ENCODE measurements around the gene LRRTM2.
A peak's percentile ranks its signal among the peaks of the same experiment; 100 is the strongest.

LRRTM2 gene

GRCh38 chr5:138869763-138870500 is 5.2 kb downstream of the LRRTM2 start:
- WGBS, 2 experiments (ENCODE audit: insufficient coverage in 2 of 2) = 76 to 100% methylated on average over 1 to 3 of the region's 5 CpGs
- H3K9me3 ChIP-seq (ENCODE audit: control insufficient read depth, low read length) = no peaks in the 10 kb centered on the region
- no peak overlapping the region for H3K4me3 ChIP-seq (ENCODE audit: extremely low read depth, insufficient read depth, low read length, poor library complexity, severe bottlenecking)
- H3K4me1 ChIP-seq (ENCODE audit: control insufficient read depth, insufficient read depth, low read length, poor library complexity, severe bottlenecking) = peaks cover 40% of the 10 kb centered on the region
- peak overlapping the region; percentile 34 for H3K27ac ChIP-seq (ENCODE audit: low read depth, low read length, severe bottlenecking)
- H3K36me3 ChIP-seq (ENCODE audit: control insufficient read depth, insufficient read depth, low read length) = peaks cover 6% of the 10 kb centered on the region

GRCh38 chr5:138869038-138869437 is 6.1 kb downstream of the LRRTM2 start:
- H3K27ac ChIP-seq (ENCODE audit: low read depth, low read length, severe bottlenecking) = no peak overlapping the region
- H3K9me3 ChIP-seq (ENCODE audit: control insufficient read depth, low read length) = no peaks in the 10 kb centered on the region
- WGBS, 2 experiments (ENCODE audit: insufficient coverage in 2 of 2) = no CpG with 5 or more reads among the region's 1 CpG
- H3K36me3 ChIP-seq (ENCODE audit: control insufficient read depth, insufficient read depth, low read length) = peaks cover 8% of the 10 kb centered on the region
- peaks cover 34% of the 10 kb centered on the region for H3K4me1 ChIP-seq (ENCODE audit: control insufficient read depth, insufficient read depth, low read length, poor library complexity, severe bottlenecking)
- H3K4me3 ChIP-seq (ENCODE audit: extremely low read depth, insufficient read depth, low read length, poor library complexity, severe bottlenecking) = no peak overlapping the region

DNA sequence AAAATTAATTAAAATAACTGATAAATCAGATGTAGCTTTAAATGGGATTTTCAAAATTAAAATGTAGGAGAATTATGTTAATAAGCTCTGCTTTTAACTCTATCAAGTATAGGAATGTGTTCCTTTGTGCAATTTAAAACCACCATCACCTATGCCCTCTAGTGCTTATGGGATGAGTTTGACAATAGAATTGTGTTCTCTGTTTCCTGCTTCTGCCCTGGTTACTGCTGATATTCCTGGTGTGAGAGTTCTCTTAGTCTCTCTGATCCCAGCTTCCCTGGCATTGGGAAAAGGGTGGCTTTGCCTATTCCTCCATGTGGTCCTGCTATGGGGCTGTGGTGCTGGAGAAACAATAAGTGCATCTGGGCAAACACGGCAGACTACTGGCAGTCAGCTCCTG is 8.1 kb downstream of the LRRTM2 start:
- WGBS, 2 experiments (ENCODE audit: insufficient coverage in 2 of 2) = 100% methylated on average over 1 of the region's 1 CpG
- Histone ChIP-seq H3K4me1 (ENCODE audit: control insufficient read depth, insufficient read depth, low read length, poor library complexity, severe bottlenecking) (peaks cover 31% of the 10 kb centered on the region), H3K4me3 (ENCODE audit: extremely low read depth, insufficient read depth, low read length, poor library complexity, severe bottlenecking) (no peak overlapping the region), H3K9me3 (ENCODE audit: control insufficient read depth, low read length) (peaks cover 15% of the 10 kb centered on the region), H3K27ac (ENCODE audit: low read depth, low read length, severe bottlenecking) (no peak overlapping the region), H3K36me3 (ENCODE audit: control insufficient read depth, insufficient read depth, low read length) (peaks cover 22% of the 10 kb centered on the region)

DNA sequence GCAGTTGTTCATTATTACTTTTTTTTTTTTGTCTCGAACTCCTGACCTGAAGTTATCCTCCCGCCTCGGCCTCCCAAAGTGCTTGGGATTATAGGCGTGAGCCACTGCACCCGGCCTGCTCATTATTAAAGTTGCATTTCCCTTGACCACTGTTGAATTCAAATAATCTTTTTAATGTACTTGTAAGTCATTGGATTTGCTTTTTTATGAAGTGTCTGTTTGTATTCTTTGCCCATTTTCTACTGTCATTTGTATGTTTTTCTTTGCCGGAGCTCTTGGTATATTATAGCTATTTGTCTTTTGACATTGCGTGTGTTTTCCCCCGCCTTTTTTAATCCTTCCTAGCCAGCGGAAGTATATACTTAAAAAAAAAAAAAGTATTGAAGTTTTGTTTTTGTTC is 22.0 kb downstream of the LRRTM2 start:
- H3K4me3 ChIP-seq (ENCODE audit: extremely low read depth, insufficient read depth, low read length, poor library complexity, severe bottlenecking) = no peak overlapping the region
- no peak overlapping the region for H3K27ac ChIP-seq (ENCODE audit: low read depth, low read length, severe bottlenecking)
- peaks cover 18% of the 10 kb centered on the region for H3K36me3 ChIP-seq (ENCODE audit: control insufficient read depth, insufficient read depth, low read length)
- H3K9me3 ChIP-seq (ENCODE audit: control insufficient read depth, low read length) = no peaks in the 10 kb centered on the region
- 100% methylated on average over 3 of the region's 9 CpGs; no CpG with 5 or more reads in 1 of the 2 experiments for WGBS, 2 experiments (ENCODE audit: insufficient coverage in 2 of 2)
- H3K4me1 ChIP-seq (ENCODE audit: control insufficient read depth, insufficient read depth, low read length, poor library complexity, severe bottlenecking) = peaks cover 12% of the 10 kb centered on the region

GRCh38 chr5:138850865-138851435 is 24.2 kb downstream of the LRRTM2 start:
- Histone ChIP-seq H3K9me3 (ENCODE audit: control insufficient read depth, low read length) (no peaks in the 10 kb centered on the region), H3K4me3 (ENCODE audit: extremely low read depth, insufficient read depth, low read length, poor library complexity, severe bottlenecking) (no peak overlapping the region), H3K27ac (ENCODE audit: low read depth, low read length, severe bottlenecking) (peak overlapping the region; percentile 42), H3K36me3 (ENCODE audit: control insufficient read depth, insufficient read depth, low read length) (peaks cover 10% of the 10 kb centered on the region), H3K4me1 (ENCODE audit: control insufficient read depth, insufficient read depth, low read length, poor library complexity, severe bottlenecking) (peaks cover 12% of the 10 kb centered on the region)
- 43% methylated on average over 1 of the region's 2 CpGs; no CpG with 5 or more reads in 1 of the 2 experiments for WGBS, 2 experiments (ENCODE audit: insufficient coverage in 2 of 2)

GRCh38 chr5:138849882-138850281 is 25.3 kb downstream of the LRRTM2 start:
- Histone ChIP-seq H3K4me1 (ENCODE audit: control insufficient read depth, insufficient read depth, low read length, poor library complexity, severe bottlenecking) (peaks cover 12% of the 10 kb centered on the region), H3K36me3 (ENCODE audit: control insufficient read depth, insufficient read depth, low read length) (peaks cover 16% of the 10 kb centered on the region), H3K9me3 (ENCODE audit: control insufficient read depth, low read length) (no peaks in the 10 kb centered on the region), H3K4me3 (ENCODE audit: extremely low read depth, insufficient read depth, low read length, poor library complexity, severe bottlenecking) (no peak overlapping the region), H3K27ac (ENCODE audit: low read depth, low read length, severe bottlenecking) (no peak overlapping the region)
- 89 to 100% methylated on average over 1 of the region's 1 CpG for WGBS, 2 experiments (ENCODE audit: insufficient coverage in 2 of 2)

DNA sequence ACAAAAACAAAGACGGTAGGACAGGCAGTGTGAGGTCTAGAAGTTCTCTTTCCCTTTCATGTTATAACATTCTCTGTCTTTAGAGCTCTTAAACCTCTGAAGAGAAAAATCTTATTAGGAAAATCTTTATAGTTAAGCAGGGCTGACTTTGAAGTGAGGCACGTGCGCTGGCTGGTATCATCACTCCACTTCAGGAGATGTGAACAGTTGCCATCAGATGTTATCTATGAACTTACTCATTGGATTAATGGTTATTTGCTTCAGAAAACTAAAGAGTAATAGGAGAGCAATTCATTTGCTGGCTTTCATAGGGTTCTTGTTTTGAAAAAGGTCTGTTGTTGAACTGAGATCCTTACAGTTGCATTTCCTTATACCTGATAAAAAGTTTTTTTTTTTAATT is 25.7 kb downstream of the LRRTM2 start:
- H3K27ac ChIP-seq (ENCODE audit: low read depth, low read length, severe bottlenecking) = no peak overlapping the region
- H3K4me3 ChIP-seq (ENCODE audit: extremely low read depth, insufficient read depth, low read length, poor library complexity, severe bottlenecking) = no peak overlapping the region
- H3K4me1 ChIP-seq (ENCODE audit: control insufficient read depth, insufficient read depth, low read length, poor library complexity, severe bottlenecking) = peaks cover 12% of the 10 kb centered on the region
- WGBS, 2 experiments (ENCODE audit: insufficient coverage in 2 of 2) = 75% methylated on average over 1 of the region's 3 CpGs; no CpG with 5 or more reads in 1 of the 2 experiments
- peaks cover 12% of the 10 kb centered on the region for H3K36me3 ChIP-seq (ENCODE audit: control insufficient read depth, insufficient read depth, low read length)
- H3K9me3 ChIP-seq (ENCODE audit: control insufficient read depth, low read length) = no peaks in the 10 kb centered on the region

DNA sequence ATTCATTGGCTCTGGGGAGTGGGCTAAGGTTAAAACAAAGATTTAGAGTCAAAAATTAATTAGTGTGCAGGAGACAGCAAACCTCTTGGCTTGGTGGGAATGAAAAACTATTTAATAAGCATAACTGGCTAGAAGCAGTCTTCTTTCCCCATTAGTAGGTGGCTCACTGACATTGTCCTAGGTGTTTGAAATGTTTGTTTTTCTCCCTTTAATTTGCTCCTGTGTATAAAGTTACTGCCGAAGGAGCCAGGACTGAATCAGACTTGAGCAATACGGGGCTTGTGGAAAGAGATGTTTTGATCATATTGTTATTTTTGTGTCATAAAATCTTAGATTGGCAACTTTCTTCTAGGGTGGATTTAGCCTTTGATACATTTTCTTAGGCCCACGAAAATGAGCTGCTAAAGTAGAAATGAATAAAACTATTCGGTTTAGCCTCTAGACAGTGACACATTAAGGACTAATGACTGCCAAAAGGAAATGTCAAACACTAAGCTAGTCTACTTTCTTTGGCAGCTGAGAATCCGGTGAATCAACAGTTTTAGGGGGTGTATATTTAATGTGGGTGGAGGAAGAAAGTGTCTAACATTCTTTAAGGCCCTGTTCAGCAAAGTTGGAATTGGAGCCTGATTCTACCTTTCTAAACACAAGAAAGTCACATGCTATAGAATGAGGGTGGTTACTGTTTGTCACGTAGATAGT is 30.2 kb downstream of the LRRTM2 start:
- no peak overlapping the region for H3K27ac ChIP-seq (ENCODE audit: low read depth, low read length, severe bottlenecking)
- H3K9me3 ChIP-seq (ENCODE audit: control insufficient read depth, low read length) = no peaks in the 10 kb centered on the region
- H3K4me3 ChIP-seq (ENCODE audit: extremely low read depth, insufficient read depth, low read length, poor library complexity, severe bottlenecking) = no peak overlapping the region
- peaks cover 3% of the 10 kb centered on the region for H3K4me1 ChIP-seq (ENCODE audit: control insufficient read depth, insufficient read depth, low read length, poor library complexity, severe bottlenecking)
- WGBS, 2 experiments (ENCODE audit: insufficient coverage in 2 of 2) = 95 to 97% methylated on average over 3 to 4 of the region's 6 CpGs
- H3K36me3 ChIP-seq (ENCODE audit: control insufficient read depth, insufficient read depth, low read length) = peaks cover 27% of the 10 kb centered on the region

DNA sequence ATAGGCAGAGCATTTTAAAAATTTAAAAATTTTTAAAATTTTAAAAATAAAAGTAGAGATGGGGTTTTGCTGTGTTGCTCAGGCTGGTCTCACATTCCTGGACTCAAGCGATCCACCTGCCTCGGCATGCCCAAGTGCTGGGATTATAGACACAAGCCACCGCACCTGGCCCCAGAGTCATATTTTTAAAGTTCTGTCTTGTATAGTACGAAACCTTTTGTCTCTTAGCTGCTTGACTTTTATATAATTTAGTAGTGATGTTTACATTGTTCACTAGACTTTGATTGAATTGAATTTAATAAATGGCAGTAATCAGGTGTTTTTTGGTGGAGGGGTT is 31.0 kb downstream of the LRRTM2 start:
- no peak overlapping the region for H3K27ac ChIP-seq (ENCODE audit: low read depth, low read length, severe bottlenecking)

GRCh38 chr5:138843316-138844124 is 31.6 kb downstream of the LRRTM2 start:
- no peak overlapping the region for H3K4me3 ChIP-seq (ENCODE audit: extremely low read depth, insufficient read depth, low read length, poor library complexity, severe bottlenecking)
- 89 to 91% methylated on average over 1 of the region's 2 CpGs for WGBS, 2 experiments (ENCODE audit: insufficient coverage in 2 of 2)
- no peak overlapping the region for H3K27ac ChIP-seq (ENCODE audit: low read depth, low read length, severe bottlenecking)
- no peaks in the 10 kb centered on the region for H3K4me1 ChIP-seq (ENCODE audit: control insufficient read depth, insufficient read depth, low read length, poor library complexity, severe bottlenecking)
- no peaks in the 10 kb centered on the region for H3K9me3 ChIP-seq (ENCODE audit: control insufficient read depth, low read length)
- peaks cover 27% of the 10 kb centered on the region for H3K36me3 ChIP-seq (ENCODE audit: control insufficient read depth, insufficient read depth, low read length)

More for the DNA sequence above, 31.0 kb downstream of the LRRTM2 start:
- Histone ChIP-seq H3K4me3 (ENCODE audit: extremely low read depth, insufficient read depth, low read length, poor library complexity, severe bottlenecking) (no peak overlapping the region), H3K36me3 (ENCODE audit: control insufficient read depth, insufficient read depth, low read length) (peaks cover 27% of the 10 kb centered on the region), H3K9me3 (ENCODE audit: control insufficient read depth, low read length) (no peaks in the 10 kb centered on the region), H3K4me1 (ENCODE audit: control insufficient read depth, insufficient read depth, low read length, poor library complexity, severe bottlenecking) (no peaks in the 10 kb centered on the region)
- 93% methylated on average over 3 of the region's 4 CpGs for WGBS, 2 experiments (ENCODE audit: insufficient coverage in 2 of 2)

All from mesodermal cell (in vitro differentiated cells).